H1 (cell line): ENCODE measurements around the gene GUCY2D. TPM values are rescaled to one million over a fixed set of nuclear protein-coding genes. Genes with fewer than 3 reads are reported as not detected.
A peak's percentile ranks its signal among the peaks of the same experiment; 100 is the strongest.

Experiments
- ATF2 ChIP-seq: IDR thresholded peaks from 2 replicates; pipeline ENCODE4 v1.6.1; 2012; ENCODE audit warnings: low read length, inconsistent platforms
- ATF3 ChIP-seq: IDR thresholded peaks from 2 replicates; pipeline ENCODE4 v1.6.1; 2011; ENCODE audit warnings: low read depth, mild to moderate bottlenecking, low read length; ENCODE audit not compliant: insufficient read depth
- CHD2 ChIP-seq: IDR thresholded peaks from 2 replicates; pipeline ENCODE4 v1.6.1; 2012; ENCODE audit warnings: low read length, improper control_type of control experiment
- CHD7 ChIP-seq: fragments of 300-600 bp; sonication (generic); IDR thresholded peaks from 2 replicates; pipeline ENCODE4 v1.7.1; 2012; ENCODE audit warnings: low read length, moderate library complexity, mild to moderate bottlenecking, inconsistent platforms; ENCODE audit not compliant: insufficient replicate concordance
- CTCF ChIP-seq, 3 experiments: IDR thresholded peaks; 1 replicate in 2 of 3; 2 replicates in 1 of 3; pipeline versions ENCODE4 v1.5.1 to v1.6.1; 2011; ENCODE audit warnings: low read length in 3 of 3, mild to moderate bottlenecking in 3 of 3, inconsistent platforms in 2 of 3, low read depth in 1 of 3, moderate library complexity in 1 of 3; ENCODE audit not compliant: insufficient read depth in 1 of 3; ENCODE audit errors: control extremely low read depth in 1 of 3
- MAX ChIP-seq: IDR thresholded peaks from 2 replicates; pipeline ENCODE4 v1.6.1; 2012; ENCODE audit warnings: inconsistent platforms
- polyA plus RNA-seq, 7 experiments: library from polyadenylated mRNA; depleted of rRNA in 3 of 7; stranded (reverse) in 5 of 7; unstranded in 2 of 7; fragments of >200 nt in 5 of 7; fragments of 200-250 nt in 2 of 7; gene quantifications; 1 replicate in 5 of 7; 2 replicates in 1 of 7; 4 replicates in 1 of 7; pipeline versions ENCODE4 v1.2.1 to v1.2.3, GENCODE V29; 2011 to 2013; ENCODE audit warnings: missing spikeins in 2 of 7, mixed read lengths in 2 of 7
- total RNA-seq: library from RNA; stranded (reverse); fragmentation: NEBNext Ultra II Directional; extraction: Animal tissue kit (Norgen Biotek cat#: 25700); gene quantifications from 2 replicates; pipeline ENCODE4 v1.2.1, GENCODE V29; 2021

Gene GUCY2D
- total and polyA plus RNA-seq, 2 of the 8 experiments (the other 6 are each of a cell fraction or from before 2014, with no cell fraction given): 0.20 to 0.48 TPM

- TF ChIP-seq CHD7 (no peak), CTCF (IDR thresholded peaks at IDR 0.05; ENCODE audit: control extremely low read depth in 1 of 3, insufficient read depth in 1 of 3, low read depth in 1 of 3, low read length in 3 of 3) (peak in 2 of 3 experiments; percentile 16 to 21; a peak in 2 of 4 replicates), MAX (no peak), CHD2 (no peak), ATF3 (no peak), ATF2 (no peak)
These were observed 19.7 kb upstream of the GUCY2D start (continued) for GRCh38 chr17:7982666-7983065.
